ENCODE measurements around the gene CHTOP. TPM values are rescaled to one million over a fixed set of nuclear protein-coding genes. Genes with fewer than 3 reads are reported as not detected.

The CHTOP gene
- total and polyA plus RNA-seq, 2 of the 4 experiments (the other 2 are of a cell fraction) = 33.9 to 50.8 TPM

DNA sequence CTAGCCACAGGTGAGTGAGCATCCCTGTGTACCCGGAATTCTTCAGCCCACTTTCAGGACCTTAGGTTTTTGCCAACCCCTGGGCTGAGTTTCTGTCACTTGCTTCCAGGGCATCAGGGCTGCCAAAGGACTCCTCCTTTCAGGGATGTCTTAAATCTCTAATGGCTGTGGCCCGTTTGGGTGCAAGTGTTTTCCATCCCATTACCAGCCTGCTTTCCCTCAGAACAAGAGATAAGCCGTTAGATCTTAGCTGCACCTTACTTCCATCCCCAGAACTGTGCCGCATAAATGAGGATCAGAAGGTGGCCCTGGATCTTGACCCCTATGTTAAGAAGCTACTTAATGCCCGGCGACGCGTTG, 25.3 kb downstream of the CHTOP start:
- ATAC-seq (ENCODE audit: low read depth) = peak; percentile 1; the same call in 1 of the 2 replicates
- H3K4me2 ChIP-seq (ENCODE audit: low read depth, low read length) = peak overlapping the region; percentile 83
- no peak for TF ChIP-seq FOS (IDR thresholded peaks at IDR 0.05; ENCODE audit: low read depth, low read length)
- no peak for TF ChIP-seq SMC3 (IDR thresholded peaks at IDR 0.05; ENCODE audit: low read depth, low read length)
- TF ChIP-seq, protein P1, sequence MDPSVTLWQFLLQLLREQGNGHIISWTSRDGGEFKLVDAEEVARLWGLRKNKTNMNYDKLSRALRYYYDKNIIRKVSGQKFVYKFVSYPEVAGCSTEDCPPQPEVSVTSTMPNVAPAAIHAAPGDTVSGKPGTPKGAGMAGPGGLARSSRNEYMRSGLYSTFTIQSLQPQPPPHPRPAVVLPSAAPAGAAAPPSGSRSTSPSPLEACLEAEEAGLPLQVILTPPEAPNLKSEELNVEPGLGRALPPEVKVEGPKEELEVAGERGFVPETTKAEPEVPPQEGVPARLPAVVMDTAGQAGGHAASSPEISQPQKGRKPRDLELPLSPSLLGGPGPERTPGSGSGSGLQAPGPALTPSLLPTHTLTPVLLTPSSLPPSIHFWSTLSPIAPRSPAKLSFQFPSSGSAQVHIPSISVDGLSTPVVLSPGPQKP (IDR thresholded peaks at IDR 0.05; ENCODE audit: borderline replicate concordance, low read depth, low read length) = no peak
- TF ChIP-seq, protein P2, sequence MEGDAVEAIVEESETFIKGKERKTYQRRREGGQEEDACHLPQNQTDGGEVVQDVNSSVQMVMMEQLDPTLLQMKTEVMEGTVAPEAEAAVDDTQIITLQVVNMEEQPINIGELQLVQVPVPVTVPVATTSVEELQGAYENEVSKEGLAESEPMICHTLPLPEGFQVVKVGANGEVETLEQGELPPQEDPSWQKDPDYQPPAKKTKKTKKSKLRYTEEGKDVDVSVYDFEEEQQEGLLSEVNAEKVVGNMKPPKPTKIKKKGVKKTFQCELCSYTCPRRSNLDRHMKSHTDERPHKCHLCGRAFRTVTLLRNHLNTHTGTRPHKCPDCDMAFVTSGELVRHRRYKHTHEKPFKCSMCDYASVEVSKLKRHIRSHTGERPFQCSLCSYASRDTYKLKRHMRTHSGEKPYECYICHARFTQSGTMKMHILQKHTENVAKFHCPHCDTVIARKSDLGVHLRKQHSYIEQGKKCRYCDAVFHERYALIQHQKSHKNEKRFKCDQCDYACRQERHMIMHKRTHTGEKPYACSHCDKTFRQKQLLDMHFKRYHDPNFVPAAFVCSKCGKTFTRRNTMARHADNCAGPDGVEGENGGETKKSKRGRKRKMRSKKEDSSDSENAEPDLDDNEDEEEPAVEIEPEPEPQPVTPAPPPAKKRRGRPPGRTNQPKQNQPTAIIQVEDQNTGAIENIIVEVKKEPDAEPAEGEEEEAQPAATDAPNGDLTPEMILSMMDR (conservative IDR thresholded peaks at IDR 0.05; ENCODE audit: low read depth, low read length) = no peak
- no peak for TF ChIP-seq RCOR1 (IDR thresholded peaks at IDR 0.05; ENCODE audit: insufficient replicate concordance, low read length)
- TF ChIP-seq BHLHE40 (IDR thresholded peaks at IDR 0.05; ENCODE audit: low read depth, low read length) = no peak
- no peak for TF ChIP-seq MXI1 (IDR thresholded peaks at IDR 0.05; ENCODE audit: borderline replicate concordance, low read depth, low read length)
- TF ChIP-seq MAZ (IDR thresholded peaks at IDR 0.05; ENCODE audit: borderline replicate concordance, low read depth, low read length) = no peak
- no peak for TF ChIP-seq RFX5 (IDR thresholded peaks at IDR 0.05; ENCODE audit: low read depth, low read length)
- no peak for TF ChIP-seq POLR2A (IDR thresholded peaks at IDR 0.05; ENCODE audit: low read depth, low read length)
- no peak for TF ChIP-seq RAD21 (IDR thresholded peaks at IDR 0.05; ENCODE audit: low read length)
- TF ChIP-seq MAFK (IDR thresholded peaks at IDR 0.05; ENCODE audit: low read depth, low read length) = no peak
- TF ChIP-seq, protein P3, sequence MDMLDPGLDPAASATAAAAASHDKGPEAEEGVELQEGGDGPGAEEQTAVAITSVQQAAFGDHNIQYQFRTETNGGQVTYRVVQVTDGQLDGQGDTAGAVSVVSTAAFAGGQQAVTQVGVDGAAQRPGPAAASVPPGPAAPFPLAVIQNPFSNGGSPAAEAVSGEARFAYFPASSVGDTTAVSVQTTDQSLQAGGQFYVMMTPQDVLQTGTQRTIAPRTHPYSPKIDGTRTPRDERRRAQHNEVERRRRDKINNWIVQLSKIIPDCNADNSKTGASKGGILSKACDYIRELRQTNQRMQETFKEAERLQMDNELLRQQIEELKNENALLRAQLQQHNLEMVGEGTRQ (IDR thresholded peaks at IDR 0.05; ENCODE audit: low read depth, low read length) = no peak
- TF ChIP-seq CHD1 (IDR thresholded peaks at IDR 0.05; ENCODE audit: low read depth, low read length) = no peak
- no TSS peak for BruUV-seq (replicated peaks)
- H3K27ac ChIP-seq (ENCODE audit: insufficient read depth, low read length) = peak overlapping the region; percentile 92
- peak overlapping the region; percentile 85 for H3K9ac ChIP-seq (ENCODE audit: low read depth, low read length)
- peak overlapping the region; percentile 73; the same call in 1 of the 2 replicates for H2AK5ac ChIP-seq (ENCODE audit: low read depth, low read length)
- H3K79me1 ChIP-seq (ENCODE audit: low read depth in 1 of 2, low read length in 2 of 2) = peaks cover 14 to 24% of the 10 kb centered on the region in 2 experiments; a peak in 3 of 4 replicates
- H2BK120ac ChIP-seq (ENCODE audit: low read depth, low read length) = no peak overlapping the region
- dilution Hi-C loops (cut with HindIII; ENCODE audit: low sequenced_read_pairs, unreplicated experiment) (no loop called here), in situ Hi-C loops (cut with MboI; ENCODE audit: low sequenced_read_pairs) (no loop called here), intact Hi-C loops (cut with micrococcal nuclease) (loop anchor here (2.0 kb wide), 1 partner anchor 86 kb away; no protein-coding TSS in a partner anchor)
- peaks cover 3% of the 10 kb centered on the region for H3K4me1 ChIP-seq (ENCODE audit: control insufficient read depth, insufficient read depth, low read length)
- peak overlapping the region; percentile 74 for H3K4ac ChIP-seq (ENCODE audit: low read depth, low read length)
- peak overlapping the region; percentile 94 for H3K4me3 ChIP-seq (ENCODE audit: insufficient read depth, low read depth, low read length)
- H3K27me3 ChIP-seq (ENCODE audit: control insufficient read depth, insufficient read depth, low read length) = no peaks in the 10 kb centered on the region
- H2BK5ac ChIP-seq (ENCODE audit: low read depth, low read length, poor library complexity, severe bottlenecking) = no peak overlapping the region
- no peak overlapping the region for H2BK15ac ChIP-seq (ENCODE audit: low read depth, low read length)
- peak overlapping the region; percentile 4; the same call in 1 of the 2 replicates for H4K5ac ChIP-seq (ENCODE audit: low read depth, low read length)
- H4K20me1 ChIP-seq (ENCODE audit: insufficient read depth, low read length) = no peaks in the 10 kb centered on the region
- DNase-seq = no peak
- H3K14ac ChIP-seq (replicated peaks; ENCODE audit: low read depth, low read length) = peak overlapping the region; percentile 77
- H3K23ac ChIP-seq (ENCODE audit: low read depth, low read length) = peak overlapping the region; percentile 41
- no peak overlapping the region for H3K18ac ChIP-seq (ENCODE audit: low read depth, low read length)
- H4K91ac ChIP-seq (ENCODE audit: insufficient read depth, low read depth, low read length) = 0 out of 2 replicates have a peak overlapping the region, but pooled peaks have one; percentile 8
- H3K36me3 ChIP-seq (ENCODE audit: control insufficient read depth, insufficient read depth, low read length) = peaks cover 29% of the 10 kb centered on the region
- ChIA-PET POLR2A (ENCODE audit: unreplicated experiment) (no interaction called here), CTCF (interaction anchor here (0.7 to 1.5 kb wide), 3 partner anchors 25 to 127 kb away, joined by 3 to 4 read pairs (median 3); partner anchors contain the start of gene CHTOP)
- H3K56ac ChIP-seq (ENCODE audit: extremely low read depth, insufficient read depth, low read length) = peak overlapping the region; percentile 48; the same call in 1 of the 2 replicates
- H2AFZ ChIP-seq (replicated peaks; ENCODE audit: low read length, poor library complexity) = peak overlapping the region; percentile 96
- peak overlapping the region; percentile 7 to 79; a peak in 2 of 4 replicates for H4K8ac ChIP-seq (ENCODE audit: low read depth in 2 of 2, low read length in 2 of 2)
- H2BK20ac ChIP-seq (ENCODE audit: low read depth, low read length) = no peak overlapping the region
- 22% methylated on average over 3 of the region's 8 CpGs; no CpG with 5 or more reads in 1 of the 2 experiments for WGBS, 2 experiments (ENCODE audit: extremely low coverage in 2 of 2, insufficient read length in 1 of 2)
- H2AK9ac ChIP-seq (replicated peaks; ENCODE audit: low read depth, low read length, poor library complexity) = peak overlapping the region; percentile 50
- no peaks in the 10 kb centered on the region; the same call in 1 of the 2 replicates for H3K9me1 ChIP-seq (ENCODE audit: insufficient read depth, low read length)
- H3K9me3 ChIP-seq (ENCODE audit: control insufficient read depth, insufficient read depth, low read length) = no peaks in the 10 kb centered on the region
